GM18868 (cell line): ENCODE results near the gene MRPS14.
A peak's percentile ranks its signal among the peaks of the same experiment; 100 is the strongest.

Experiments
- ATAC-seq: cut with Tn5 transposase; IDR thresholded peaks from one replicate; pipeline ENCODE4 v1.9.1; 2021; ENCODE audit warnings: mild to moderate bottlenecking, moderate library complexity; ENCODE audit not compliant: unreplicated experiment

MRPS14 gene

DNA sequence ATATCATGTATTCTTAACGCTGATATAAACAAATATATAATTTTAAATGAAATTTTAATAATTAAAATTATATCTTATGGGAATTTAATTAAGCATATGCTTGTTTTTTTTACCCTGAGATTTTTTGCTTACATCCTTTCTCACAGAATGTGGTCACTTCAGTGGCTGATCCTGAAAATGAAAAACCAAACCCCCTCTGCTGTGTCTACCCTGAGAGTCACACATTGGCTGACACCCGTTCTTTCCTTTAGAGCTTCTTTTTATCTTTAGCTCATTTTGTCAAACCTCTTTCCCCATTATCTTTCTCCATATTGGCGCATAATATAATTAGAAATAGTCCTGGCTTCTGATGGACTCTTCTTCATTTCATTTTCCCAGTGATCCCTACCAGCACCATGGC is 34.2 kb downstream of the MRPS14 start:
- ATAC-seq: no peak

DNA sequence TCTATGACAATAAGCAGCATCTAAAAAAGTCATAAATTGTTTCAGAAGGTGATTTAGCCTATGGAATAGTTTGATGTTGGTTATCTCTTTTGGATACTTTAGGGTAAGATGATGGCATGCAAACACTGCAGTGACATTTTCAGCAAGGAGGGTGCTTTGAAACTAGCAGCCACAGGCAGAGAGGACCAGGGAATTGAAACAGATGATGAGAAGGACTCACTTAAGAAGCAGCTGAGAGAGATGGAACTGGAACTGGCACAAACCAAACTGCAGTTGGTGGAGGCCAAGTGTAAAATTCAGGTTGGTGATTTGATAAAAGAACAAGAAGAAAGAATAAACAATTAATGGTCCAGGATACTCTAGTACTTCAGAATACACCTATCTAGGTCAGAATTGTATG is 34.7 kb downstream of the MRPS14 start:
- ATAC-seq: no peak

- ATAC-seq: no peak
Observed at GRCh38 chr1:174984952-174985351, 38.3 kb downstream of the MRPS14 start.

DNA sequence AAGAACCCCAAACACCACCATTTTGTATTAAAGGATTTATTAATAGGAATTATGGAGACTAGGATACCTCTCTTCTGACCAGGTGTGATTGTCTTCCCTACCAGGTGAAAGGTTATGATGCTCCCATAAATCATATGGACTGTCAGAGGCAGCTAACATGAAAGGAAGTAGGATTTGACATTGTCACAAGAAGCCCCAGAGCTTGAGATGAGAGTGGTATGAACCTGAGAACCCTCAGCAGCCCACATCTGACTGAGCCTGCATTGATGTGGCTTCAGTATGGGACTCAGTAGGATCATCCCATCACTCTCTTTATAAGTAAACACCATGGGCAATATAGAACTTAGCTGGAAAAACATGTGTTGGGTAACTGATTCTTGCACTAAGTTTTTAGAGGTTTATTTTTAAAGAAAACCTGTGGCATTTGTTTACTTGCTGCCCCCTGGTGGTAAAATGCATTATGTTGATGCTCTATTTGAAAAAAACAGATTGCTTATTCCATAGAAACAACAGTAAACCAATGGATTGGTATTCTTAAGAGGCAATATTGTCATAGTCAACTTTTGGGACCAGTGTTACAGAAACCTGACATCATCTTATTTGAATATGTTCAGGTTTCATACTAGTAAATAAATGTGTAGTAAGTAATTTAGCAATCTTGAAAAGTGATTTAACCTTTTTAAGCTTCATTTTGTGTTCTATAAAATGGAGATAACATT is 40.1 kb downstream of the MRPS14 start:
- ATAC-seq: no peak

DNA sequence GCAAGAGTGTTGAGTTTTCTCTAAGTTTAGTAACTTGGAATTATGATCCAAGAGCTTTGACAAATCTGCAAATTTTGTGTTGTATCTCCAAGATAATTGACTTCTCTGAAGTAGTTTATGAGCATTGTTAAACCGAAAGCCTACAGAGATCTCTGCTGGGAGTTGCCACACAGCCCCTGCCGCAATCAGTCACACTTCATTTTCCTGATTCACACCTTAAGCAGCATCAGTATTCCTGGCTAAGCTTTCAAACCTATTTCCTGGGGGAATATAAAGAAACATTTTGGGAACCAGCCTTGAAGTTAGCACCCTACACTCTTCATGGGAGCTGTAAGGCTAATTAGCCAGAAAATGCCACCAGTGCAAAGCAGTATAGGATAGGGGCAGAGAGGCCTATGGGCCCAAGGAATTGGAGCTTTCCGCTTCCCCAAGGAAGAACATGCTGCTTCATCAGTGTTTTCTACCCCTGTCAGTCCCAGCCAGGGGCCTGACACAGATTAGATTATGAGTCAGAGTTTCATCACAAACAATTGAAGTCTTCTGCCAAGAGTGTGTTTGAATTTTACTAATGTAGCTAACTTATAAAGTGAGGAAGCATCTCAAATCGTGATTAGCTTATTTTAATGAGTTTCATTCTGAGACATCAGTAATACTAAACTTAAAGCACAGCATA is 46.7 kb downstream of the MRPS14 start:
- ATAC-seq: no peak

DNA sequence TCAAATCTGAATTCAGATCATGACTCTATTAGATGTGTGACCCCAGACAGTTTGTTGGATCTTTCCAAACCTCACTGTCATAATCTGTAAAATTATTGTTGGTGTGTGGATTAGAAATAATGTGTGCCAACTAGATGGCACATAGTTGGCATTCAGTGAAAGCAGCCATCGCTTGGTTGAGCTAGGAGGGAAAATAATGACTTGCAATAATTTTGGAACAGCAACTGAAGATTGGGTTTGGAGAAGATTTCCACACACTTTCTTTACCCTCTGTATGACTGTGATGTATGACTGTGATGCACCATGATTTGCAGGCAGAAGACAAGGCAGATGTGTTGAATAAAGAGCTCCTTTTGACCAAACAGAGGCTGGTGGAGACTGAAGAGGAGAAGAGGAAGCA is 47.5 kb downstream of the MRPS14 start:
- ATAC-seq: no peak

GRCh38 chr1:174974711-174975119 is 48.5 kb downstream of the MRPS14 start:
- ATAC-seq: no peak

DNA sequence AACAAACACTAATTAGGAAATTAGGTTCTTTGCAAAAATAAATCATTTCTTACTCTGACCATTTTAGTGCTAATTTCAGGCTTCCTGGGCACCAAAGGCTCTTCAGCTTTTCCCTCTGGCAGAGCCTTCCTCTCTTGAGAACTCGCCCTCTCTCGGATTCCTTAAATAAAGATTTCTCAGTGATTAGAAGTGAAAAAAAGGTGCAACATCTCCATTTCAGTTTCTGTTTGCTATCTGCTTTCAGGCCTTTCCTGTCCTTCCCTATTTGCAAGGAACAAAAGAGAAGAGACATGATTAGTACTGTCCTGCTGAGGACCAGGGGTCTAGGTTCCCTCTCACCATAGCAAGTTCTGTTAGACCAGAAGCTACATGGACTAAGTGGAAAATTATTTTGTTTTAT is 51.3 kb downstream of the MRPS14 start:
- no peak for ATAC-seq

- ATAC-seq: no peak
Observed at GRCh38 chr1:174971466-174971865, 51.8 kb downstream of the MRPS14 start.

DNA sequence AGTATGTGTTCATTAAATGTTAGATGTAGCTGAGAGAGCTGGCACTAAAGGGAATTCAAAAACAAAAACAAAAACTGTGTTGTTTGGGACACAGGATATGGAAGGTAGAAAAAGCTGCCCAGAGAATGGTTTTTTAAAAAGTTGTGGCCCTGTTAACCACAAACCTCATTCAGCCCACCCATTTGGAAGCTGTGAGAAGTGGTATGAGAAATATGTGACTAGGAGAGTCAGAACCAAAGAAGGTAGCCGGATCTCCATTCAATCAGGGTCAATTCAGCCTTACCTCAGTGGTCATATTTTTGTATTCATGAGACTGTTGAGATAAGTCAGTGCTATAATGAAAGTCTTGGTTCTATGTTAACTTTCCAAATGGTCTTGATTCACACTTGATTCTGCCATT is 53.2 kb downstream of the MRPS14 start:
- no peak for ATAC-seq

- peak; percentile 85 for ATAC-seq
Observed at GRCh38 chr1:174968750-174969244, 54.4 kb downstream of the MRPS14 start.

GRCh38 chr1:174967845-174968705 is 55.1 kb downstream of the MRPS14 start:
- ATAC-seq: no peak

DNA sequence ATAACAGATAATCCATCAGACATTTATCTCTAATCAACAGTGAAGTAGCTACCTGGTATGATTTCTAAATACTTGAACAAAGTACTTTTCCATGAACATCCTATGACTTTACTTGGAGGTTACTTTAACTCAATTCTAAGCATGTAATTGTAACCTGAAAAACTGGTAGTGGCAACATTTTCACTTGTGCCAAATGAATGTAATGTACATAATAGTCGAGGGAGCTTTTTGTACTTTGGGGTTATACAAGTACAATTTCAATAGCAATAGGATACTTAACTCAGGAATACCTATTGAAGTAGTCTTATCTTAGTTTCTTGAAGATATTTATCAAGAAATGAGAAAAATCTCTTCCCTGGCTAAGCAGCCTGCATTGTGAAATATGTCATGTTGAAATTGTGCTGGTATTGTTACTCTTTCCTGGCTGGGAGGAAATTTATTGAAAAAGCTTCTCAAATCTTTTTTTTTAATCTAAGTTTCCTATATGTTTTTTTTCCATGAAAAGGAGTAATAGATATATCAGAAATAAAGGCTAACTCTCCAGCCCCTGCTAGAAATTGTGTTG is 57.1 kb downstream of the MRPS14 start:
- no peak for ATAC-seq

DNA sequence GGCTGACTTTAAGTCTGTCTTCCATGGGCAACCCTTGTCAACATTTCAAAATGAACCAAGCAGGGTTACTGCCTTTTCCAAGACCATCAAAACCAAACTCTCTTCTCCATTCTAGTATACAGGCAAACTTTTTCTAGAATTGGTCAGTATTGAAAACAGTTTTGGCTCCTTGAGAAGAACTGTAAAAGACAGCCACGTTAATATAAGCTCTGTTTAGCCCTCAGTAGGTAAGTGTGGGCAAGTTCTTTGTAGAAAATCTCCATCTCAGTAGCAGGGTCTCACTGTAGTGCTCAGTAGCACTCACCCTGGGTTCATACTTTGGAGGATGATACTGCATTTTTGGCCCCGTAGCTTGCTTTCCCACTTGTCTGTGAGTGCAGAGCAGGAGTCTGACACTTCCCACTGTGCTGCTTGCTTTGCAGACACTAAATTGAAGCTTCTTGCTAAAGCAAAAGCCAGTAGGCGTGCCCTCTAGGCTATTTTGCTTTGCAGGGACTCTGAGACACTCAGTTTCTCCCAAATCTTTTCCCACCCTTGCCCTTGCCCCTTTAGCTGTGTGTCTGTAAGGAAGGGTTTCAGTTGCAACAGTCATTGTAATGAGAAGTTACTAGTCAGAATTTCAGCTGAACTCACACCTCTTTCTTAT is 57.7 kb downstream of the MRPS14 start:
- ATAC-seq: no peak

GRCh38 chr1:174964972-174965361 is 58.3 kb downstream of the MRPS14 start:
- ATAC-seq: no peak

- ATAC-seq: no peak
Observed at GRCh38 chr1:174964261-174964971, 58.8 kb downstream of the MRPS14 start.

- ATAC-seq: no peak
Observed at GRCh38 chr1:174963529-174964125, 59.6 kb downstream of the MRPS14 start.
